IPS-20b (cell line): Measurements from ENCODE around the gene DACH1.

Source experiments
- H3K27ac ChIP-seq: one replicate; pipeline ENCODE4 v1.5.1; 2013; ENCODE audit warnings: low read length
- H3K27me3 ChIP-seq: 2 replicates; pipeline ENCODE4 v1.6.1; 2013; ENCODE audit warnings: mild to moderate bottlenecking, low read length, inconsistent platforms; ENCODE audit not compliant: insufficient read depth
- H3K36me3 ChIP-seq: 2 replicates; pipeline ENCODE4 v1.6.1; 2013; ENCODE audit warnings: low read depth, mild to moderate bottlenecking, inconsistent platforms, low read length, moderate library complexity; ENCODE audit not compliant: insufficient read depth
- H3K4me1 ChIP-seq: 2 replicates; pipeline ENCODE4 v1.6.1; 2013; ENCODE audit warnings: mild to moderate bottlenecking, control low read depth, inconsistent platforms, low read length, moderate library complexity; ENCODE audit not compliant: insufficient read depth
- H3K4me3 ChIP-seq: 2 replicates; pipeline ENCODE4 v1.5.1; 2013; ENCODE audit warnings: mild to moderate bottlenecking, low read length, inconsistent platforms
- H3K9ac ChIP-seq: 2 replicates; pipeline ENCODE4 v1.6.1; 2013; ENCODE audit warnings: low read depth, mild to moderate bottlenecking, inconsistent platforms, low read length, moderate library complexity
- H3K9me3 ChIP-seq: 2 replicates; pipeline ENCODE4 v1.6.1; 2013; ENCODE audit warnings: mild to moderate bottlenecking, low read depth, low read length, inconsistent platforms; ENCODE audit not compliant: insufficient read depth

DACH1 gene

GRCh38 chr13:71613066-71613745 is 253.8 kb downstream of the DACH1 start:
- no peaks in the 10 kb centered on the region for H3K9me3 ChIP-seq
- no peaks in the 10 kb centered on the region for H3K27me3 ChIP-seq
- H3K9ac ChIP-seq = no peak overlapping the region
- H3K36me3 ChIP-seq = no peaks in the 10 kb centered on the region
- H3K27ac ChIP-seq = no peak overlapping the region
- H3K4me1 ChIP-seq = no peaks in the 10 kb centered on the region
- H3K4me3 ChIP-seq = no peak overlapping the region

DNA sequence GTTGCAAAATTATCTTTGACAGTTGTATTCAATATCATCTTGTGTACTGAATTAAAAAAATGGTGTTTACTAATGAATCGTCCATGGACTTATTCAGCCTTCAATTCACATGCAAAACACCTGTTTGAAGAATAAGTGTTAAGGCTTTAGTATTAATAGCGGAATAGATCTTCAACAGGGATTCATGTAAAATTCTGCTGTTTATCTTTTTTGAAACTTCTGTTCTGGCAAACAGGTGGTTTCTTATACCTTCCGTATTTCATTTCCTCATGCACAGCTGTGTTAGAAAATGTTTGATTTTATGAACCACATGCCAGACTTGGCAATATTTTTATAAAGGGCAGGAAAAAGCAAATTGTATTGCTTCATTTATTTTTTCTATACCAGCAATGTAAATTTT is 255.7 kb downstream of the DACH1 start:
- Histone ChIP-seq H3K27me3 (no peaks in the 10 kb centered on the region), H3K4me1 (no peaks in the 10 kb centered on the region), H3K9ac (no peak overlapping the region), H3K9me3 (no peaks in the 10 kb centered on the region), H3K4me3 (no peak overlapping the region), H3K27ac (no peak overlapping the region), H3K36me3 (no peaks in the 10 kb centered on the region)

- H3K4me1 ChIP-seq = no peaks in the 10 kb centered on the region
- no peak overlapping the region for H3K9ac ChIP-seq
- H3K9me3 ChIP-seq = no peaks in the 10 kb centered on the region
- H3K27ac ChIP-seq = no peak overlapping the region
- no peaks in the 10 kb centered on the region for H3K36me3 ChIP-seq
- H3K27me3 ChIP-seq = no peaks in the 10 kb centered on the region
- H3K4me3 ChIP-seq = no peak overlapping the region
These were observed 256.1 kb downstream of the DACH1 start for GRCh38 chr13:71610876-71611275.

DNA sequence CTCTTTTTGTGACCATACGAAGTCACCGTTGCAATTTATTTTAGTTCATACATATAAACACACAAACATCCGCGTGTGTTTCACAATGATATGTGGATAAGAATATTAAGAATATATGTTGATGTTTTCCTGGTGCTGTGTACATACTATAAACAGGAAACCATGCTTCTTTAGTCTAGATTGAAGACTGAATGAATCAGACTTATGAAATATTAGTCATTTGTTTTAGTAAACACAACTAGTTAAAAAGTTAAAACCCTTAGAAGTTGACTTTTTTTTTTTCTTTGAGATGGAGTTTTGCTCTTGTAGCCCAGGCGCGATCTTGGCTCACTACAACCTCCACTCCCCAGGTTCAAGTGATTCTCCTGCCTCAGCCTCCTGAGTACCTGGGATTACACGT is 257.7 kb downstream of the DACH1 start:
- Histone ChIP-seq H3K27ac (no peak overlapping the region), H3K27me3 (no peaks in the 10 kb centered on the region), H3K4me3 (no peak overlapping the region), H3K36me3 (no peaks in the 10 kb centered on the region), H3K4me1 (no peaks in the 10 kb centered on the region), H3K9me3 (no peaks in the 10 kb centered on the region), H3K9ac (no peak overlapping the region)

DNA sequence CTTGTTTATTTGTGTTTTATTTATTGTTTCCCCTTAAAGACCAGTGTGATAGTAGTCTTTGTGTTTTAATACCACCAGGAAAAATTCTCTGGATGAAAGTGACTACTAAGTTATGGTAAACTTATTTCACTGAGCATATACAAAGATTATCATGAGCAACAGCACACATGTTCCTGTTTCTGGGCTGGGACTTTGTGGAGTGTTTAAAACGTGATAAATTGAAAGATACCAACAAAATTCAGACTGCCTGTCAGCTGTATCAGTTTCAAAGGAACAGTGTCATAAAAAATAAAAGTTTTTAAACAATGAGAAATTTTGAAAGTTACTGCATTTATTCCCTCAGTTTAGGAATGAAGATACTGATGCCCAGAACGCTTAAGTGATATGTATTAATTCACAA is 259.4 kb downstream of the DACH1 start:
- Histone ChIP-seq H3K9me3 (no peaks in the 10 kb centered on the region), H3K27ac (no peak overlapping the region), H3K27me3 (no peaks in the 10 kb centered on the region), H3K4me1 (no peaks in the 10 kb centered on the region), H3K9ac (no peak overlapping the region), H3K36me3 (no peaks in the 10 kb centered on the region), H3K4me3 (no peak overlapping the region)

GRCh38 chr13:71606818-71607217 is 260.2 kb downstream of the DACH1 start:
- H3K4me1 ChIP-seq = no peaks in the 10 kb centered on the region
- H3K9me3 ChIP-seq = no peaks in the 10 kb centered on the region
- H3K27ac ChIP-seq = no peak overlapping the region
- H3K36me3 ChIP-seq = no peaks in the 10 kb centered on the region
- H3K9ac ChIP-seq = no peak overlapping the region
- no peaks in the 10 kb centered on the region for H3K27me3 ChIP-seq
- no peak overlapping the region for H3K4me3 ChIP-seq

GRCh38 chr13:71605744-71606143 is 261.3 kb downstream of the DACH1 start:
- Histone ChIP-seq H3K4me1 (no peaks in the 10 kb centered on the region), H3K9me3 (no peaks in the 10 kb centered on the region)

GRCh38 chr13:71603255-71603654 is 263.7 kb downstream of the DACH1 start:
- no peaks in the 10 kb centered on the region for H3K4me1 ChIP-seq
- H3K27me3 ChIP-seq = no peaks in the 10 kb centered on the region
- no peak overlapping the region for H3K27ac ChIP-seq
- no peak overlapping the region for H3K9ac ChIP-seq
- no peak overlapping the region for H3K4me3 ChIP-seq
- H3K36me3 ChIP-seq = no peaks in the 10 kb centered on the region
- H3K9me3 ChIP-seq = no peaks in the 10 kb centered on the region

More at GRCh38 chr13:71605744-71606143, 261.3 kb downstream of the DACH1 start:
- Histone ChIP-seq H3K4me3 (no peak overlapping the region), H3K9ac (no peak overlapping the region), H3K27me3 (no peaks in the 10 kb centered on the region), H3K27ac (no peak overlapping the region), H3K36me3 (no peaks in the 10 kb centered on the region)

- Histone ChIP-seq H3K36me3 (no peaks in the 10 kb centered on the region), H3K4me1 (no peaks in the 10 kb centered on the region), H3K9me3 (no peaks in the 10 kb centered on the region), H3K4me3 (no peak overlapping the region), H3K27me3 (no peaks in the 10 kb centered on the region), H3K27ac (no peak overlapping the region), H3K9ac (no peak overlapping the region)
These were observed 264.7 kb downstream of the DACH1 start for GRCh38 chr13:71602344-71602743.

GRCh38 chr13:71597150-71597549 is 269.9 kb downstream of the DACH1 start:
- Histone ChIP-seq H3K36me3 (no peaks in the 10 kb centered on the region), H3K9me3 (no peaks in the 10 kb centered on the region), H3K4me3 (no peak overlapping the region), H3K9ac (no peak overlapping the region), H3K27me3 (no peaks in the 10 kb centered on the region), H3K4me1 (no peaks in the 10 kb centered on the region), H3K27ac (no peak overlapping the region)

DNA sequence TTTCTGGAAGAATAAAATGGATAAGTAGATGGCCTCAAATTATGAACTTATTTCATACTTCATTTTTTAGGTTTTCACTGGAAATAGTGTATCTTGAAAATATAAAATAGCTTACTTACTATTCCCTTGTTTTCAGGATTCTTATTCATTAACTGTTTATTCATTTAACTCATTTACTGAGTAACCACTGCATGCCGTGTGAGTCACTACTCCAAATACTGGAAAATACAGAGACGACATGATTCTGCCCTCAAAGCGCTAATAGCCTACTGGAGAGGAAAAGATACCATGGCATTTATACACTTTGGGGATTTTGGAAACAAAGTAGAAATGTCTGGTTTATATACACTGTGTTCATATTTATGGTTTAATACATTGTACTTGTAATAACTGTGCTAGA is 270.9 kb downstream of the DACH1 start:
- H3K4me3 ChIP-seq = no peak overlapping the region
- no peaks in the 10 kb centered on the region for H3K36me3 ChIP-seq
- H3K27me3 ChIP-seq = no peaks in the 10 kb centered on the region
- no peaks in the 10 kb centered on the region for H3K9me3 ChIP-seq
- H3K27ac ChIP-seq = no peak overlapping the region
- H3K4me1 ChIP-seq = no peaks in the 10 kb centered on the region
- H3K9ac ChIP-seq = no peak overlapping the region

DNA sequence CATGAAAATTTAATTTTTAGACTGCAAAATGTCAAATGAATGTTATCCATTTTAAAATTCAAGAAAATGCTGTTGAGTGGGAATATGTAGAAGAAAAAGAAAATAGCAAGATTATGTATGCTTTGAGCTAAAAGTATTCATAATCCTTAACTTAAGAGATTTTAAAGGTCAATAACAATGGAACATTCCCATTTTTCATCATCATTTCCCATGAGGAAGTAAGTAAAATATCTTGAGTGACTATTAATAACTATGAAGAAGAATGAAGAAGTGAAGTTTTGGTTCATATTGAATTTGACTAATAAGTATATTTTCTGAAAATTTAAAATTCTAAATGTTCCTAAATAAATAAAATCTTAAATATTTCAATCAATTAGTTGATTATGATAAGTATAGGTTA is 273.4 kb downstream of the DACH1 start:
- H3K27ac ChIP-seq = no peak overlapping the region
- no peak overlapping the region for H3K9ac ChIP-seq
- no peaks in the 10 kb centered on the region for H3K4me1 ChIP-seq
- no peaks in the 10 kb centered on the region for H3K36me3 ChIP-seq
- H3K27me3 ChIP-seq = no peaks in the 10 kb centered on the region
- no peaks in the 10 kb centered on the region for H3K9me3 ChIP-seq
- no peak overlapping the region for H3K4me3 ChIP-seq
